ENCODE results near the gene EEF2K.
A peak's percentile ranks its signal among the peaks of the same experiment; 100 is the strongest.
"Not testable (repeated sequence)": the region's sequence is repeated elsewhere in the genome, so short reads cannot be mapped to it uniquely, and the experiment has no call there.

The EEF2K gene

GRCh38 chr16:22206013-22206841 lies at the start of gene EEF2K:
EEF2K (plus strand) TSS chr16:22206278; CDS start chr16:22225730, 19,452 bp downstream.
- DNase-seq (ENCODE audit: low read depth), result peak; percentile 95

DNA sequence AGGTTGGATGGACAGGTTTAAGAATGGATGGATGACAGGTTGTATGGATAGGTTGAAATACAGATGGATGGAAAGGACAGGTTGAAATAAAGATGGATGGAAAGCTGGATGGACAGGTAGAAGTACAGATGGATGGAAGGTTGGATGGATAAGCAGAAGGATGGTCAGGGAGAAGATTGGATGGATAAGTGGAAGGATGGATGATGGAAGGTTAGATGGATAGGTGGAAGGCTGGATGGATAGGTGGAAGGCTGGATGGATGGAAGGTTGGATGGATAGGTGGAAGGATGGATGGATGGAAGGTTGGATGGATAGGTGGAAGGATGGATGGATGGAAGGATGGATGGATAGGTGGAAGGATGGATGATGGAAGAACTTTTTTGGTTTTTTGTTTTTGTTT lies 44.7 kb upstream of the EEF2K start:
- no peak for DNase-seq (ENCODE audit: low read depth)

- no peak for DNase-seq (ENCODE audit: low read depth)
Measured at GRCh38 chr16:22161999-22162655, 44.0 kb upstream of the EEF2K start, which contains the start of gene SDR42E2. SDR42E2 (plus strand) TSS chr16:22162506; CDS start chr16:22165583, 3,077 bp downstream.

DNA sequence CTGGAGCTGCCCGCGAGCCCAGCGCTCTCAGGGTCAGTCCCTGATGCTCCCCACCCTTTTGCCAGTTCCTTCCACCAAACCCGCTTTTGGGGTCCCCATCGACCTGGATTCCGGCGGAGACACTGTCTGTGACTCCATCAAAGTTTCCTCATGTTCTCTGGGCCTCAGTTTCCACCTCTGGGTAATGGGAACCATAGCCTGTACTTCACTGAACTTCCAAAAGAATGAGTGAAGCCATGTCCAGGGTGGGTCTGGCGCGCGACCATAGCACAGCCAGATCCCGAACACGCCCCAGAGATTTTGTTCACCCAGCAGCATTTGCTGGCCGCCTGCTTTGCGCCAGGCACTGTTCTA lies 43.4 kb upstream of the EEF2K start:
- DNase-seq (ENCODE audit: low read depth), result no peak

- no peak for DNase-seq (ENCODE audit: low read depth)
Measured at GRCh38 chr16:22163806-22164205, 42.3 kb upstream of the EEF2K start.

DNA sequence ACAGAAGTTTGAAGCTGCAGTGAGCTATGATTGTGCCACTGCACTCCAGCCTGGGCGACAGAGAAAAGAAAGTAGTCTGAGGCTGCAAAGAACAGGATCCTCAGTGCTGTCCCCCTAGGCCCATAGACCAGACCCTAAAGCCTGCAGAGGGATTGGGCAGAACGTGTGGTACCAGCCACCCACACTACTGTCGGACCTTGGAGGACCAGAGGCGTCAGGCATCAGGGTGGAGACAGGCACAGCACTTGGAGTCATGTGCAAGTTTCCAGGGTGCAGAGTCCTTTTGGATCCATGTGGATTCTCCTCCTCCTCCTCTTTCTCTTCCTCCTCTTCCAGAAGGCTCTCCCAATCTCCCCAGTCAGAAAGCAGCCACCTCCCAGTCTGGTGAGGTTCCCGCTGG lies 41.6 kb upstream of the EEF2K start:
- no peak for DNase-seq (ENCODE audit: low read depth)

- no peak for DNase-seq (ENCODE audit: low read depth)
Measured at GRCh38 chr16:22165508-22166285, 40.4 kb upstream of the EEF2K start.

DNA sequence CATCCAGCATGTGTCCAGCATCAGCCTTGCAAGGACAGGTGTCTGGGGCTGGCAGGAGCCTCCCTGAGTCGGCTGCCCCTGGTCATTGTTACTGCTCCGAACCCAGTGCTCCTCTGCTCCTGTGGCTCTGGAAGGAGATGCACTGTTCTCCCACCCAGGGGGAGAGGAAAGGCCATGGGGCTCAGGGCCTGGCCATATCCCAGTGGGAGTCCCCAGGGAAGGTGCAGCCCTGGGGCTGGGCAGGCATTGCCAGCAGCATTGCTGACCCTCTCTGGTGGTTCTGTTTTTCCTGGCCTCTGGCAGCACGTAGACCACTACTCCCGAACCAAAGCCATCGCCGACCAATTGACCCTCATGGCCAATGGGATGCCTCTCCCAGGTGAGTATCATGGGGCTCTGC lies 34.1 kb upstream of the EEF2K start:
- DNase-seq (ENCODE audit: low read depth), result no peak

DNA sequence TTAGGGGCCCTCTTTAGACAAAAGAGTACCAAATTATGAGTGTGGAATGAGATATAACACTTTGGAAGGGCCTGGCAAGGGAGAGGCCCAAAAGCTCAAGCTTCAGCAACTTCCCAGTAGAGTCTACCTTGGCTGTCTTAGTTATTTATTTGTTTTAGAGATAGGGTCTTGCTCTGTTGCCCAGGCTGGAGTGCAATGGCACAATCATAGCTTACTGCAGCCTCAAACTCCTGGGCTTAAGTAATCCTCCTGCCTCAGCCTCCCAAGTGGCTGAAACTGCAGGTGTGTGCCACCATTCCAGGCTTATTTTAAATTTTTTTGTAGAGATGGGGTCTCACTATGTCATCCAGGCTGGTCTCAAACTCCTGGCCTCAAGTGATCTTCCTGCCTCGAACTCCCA lies 33.4 kb upstream of the EEF2K start:
- not testable (repeated sequence) for DNase-seq (ENCODE audit: low read depth)

GRCh38 chr16:22174642-22175041 lies 31.4 kb upstream of the EEF2K start:
- no peak for DNase-seq (ENCODE audit: low read depth)

DNA sequence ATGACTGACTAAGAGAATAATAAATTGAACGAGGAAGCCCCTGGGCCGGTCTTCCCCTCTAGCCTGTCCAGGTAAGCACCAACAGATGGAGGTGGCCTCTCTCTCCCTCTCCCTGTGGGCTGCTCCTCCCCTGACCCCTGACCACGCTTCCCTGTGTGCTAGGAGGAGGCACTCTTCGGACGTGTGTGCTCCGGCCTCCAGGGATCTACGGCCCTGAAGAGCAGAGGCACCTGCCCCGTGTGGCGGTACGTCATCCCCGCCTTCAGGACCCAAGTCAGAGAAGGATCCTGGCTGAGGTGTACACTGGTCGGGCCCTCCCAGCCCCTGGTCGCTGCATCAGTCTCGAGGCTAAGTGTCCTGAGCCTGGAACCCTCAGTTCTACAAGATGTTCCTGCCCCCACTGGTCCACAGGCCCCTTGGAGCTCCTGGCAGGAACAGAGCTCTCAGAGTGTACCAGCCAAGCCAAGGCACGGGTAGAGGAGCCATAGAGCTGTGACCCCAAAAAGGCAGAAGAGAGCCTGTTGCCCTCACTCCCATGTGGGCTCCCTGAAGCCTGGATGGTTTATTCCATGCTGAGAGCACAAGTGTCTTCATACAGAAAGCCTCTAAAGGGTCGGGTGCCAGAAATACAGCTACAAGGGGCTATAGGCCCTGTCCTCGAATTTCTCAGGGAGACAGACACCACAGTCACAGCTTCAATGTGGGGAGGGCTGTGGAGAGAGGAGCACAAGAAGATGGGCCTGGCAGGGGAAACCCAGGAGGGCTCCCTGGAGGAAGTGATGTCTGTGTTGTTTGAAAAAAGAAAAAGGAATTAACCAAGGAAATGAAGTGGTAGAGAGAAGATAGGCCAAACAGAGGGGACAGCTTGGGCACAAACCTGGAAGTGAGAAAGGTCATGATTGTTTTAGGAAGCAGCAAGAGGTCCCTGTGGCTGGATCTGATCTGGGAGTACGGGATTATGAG lies 27.8 kb upstream of the EEF2K start:
- DNase-seq (ENCODE audit: low read depth), result no peak

DNA sequence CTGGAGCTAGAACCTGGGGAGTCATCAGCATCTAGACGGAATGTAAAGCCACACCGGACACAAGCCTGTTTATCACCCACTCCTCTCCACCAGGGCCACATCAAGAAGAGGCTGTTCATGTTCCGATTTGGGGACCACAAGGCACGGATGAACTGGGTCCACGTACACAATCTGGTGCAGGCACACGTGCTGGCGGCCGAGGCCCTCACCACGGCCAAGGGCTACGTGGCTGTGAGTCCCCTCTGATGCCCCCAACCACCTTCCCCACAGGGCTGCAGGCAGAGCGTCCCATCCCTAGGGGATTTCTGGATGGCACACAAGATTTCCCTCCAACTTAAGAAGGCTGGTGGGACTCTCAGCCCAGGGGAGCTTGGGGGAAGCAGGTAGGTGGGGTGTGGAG lies 24.7 kb upstream of the EEF2K start:
- DNase-seq (ENCODE audit: low read depth), result no peak

DNA sequence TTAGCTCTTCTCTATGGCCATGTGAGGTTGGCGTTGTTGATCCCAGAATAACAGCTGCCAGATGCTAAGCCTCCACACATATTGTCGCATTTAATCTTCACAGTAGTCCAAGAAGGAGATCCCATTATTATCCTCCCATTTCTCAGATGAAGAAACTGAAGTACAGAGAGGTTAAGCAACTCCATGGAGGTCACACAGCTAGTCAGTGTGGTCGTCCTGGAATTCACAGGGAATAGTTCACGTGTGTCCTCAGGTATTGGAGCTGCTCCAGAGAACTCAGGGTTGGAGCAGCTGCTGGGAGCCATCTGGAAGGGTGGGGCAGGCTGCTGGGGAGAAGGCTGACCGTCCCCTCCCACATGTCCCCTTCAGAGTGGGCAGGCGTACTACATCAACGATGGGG lies 24.2 kb upstream of the EEF2K start:
- DNase-seq (ENCODE audit: low read depth), result no peak

GRCh38 chr16:22183335-22183734 lies 22.7 kb upstream of the EEF2K start:
- no peak for DNase-seq (ENCODE audit: low read depth)

DNA sequence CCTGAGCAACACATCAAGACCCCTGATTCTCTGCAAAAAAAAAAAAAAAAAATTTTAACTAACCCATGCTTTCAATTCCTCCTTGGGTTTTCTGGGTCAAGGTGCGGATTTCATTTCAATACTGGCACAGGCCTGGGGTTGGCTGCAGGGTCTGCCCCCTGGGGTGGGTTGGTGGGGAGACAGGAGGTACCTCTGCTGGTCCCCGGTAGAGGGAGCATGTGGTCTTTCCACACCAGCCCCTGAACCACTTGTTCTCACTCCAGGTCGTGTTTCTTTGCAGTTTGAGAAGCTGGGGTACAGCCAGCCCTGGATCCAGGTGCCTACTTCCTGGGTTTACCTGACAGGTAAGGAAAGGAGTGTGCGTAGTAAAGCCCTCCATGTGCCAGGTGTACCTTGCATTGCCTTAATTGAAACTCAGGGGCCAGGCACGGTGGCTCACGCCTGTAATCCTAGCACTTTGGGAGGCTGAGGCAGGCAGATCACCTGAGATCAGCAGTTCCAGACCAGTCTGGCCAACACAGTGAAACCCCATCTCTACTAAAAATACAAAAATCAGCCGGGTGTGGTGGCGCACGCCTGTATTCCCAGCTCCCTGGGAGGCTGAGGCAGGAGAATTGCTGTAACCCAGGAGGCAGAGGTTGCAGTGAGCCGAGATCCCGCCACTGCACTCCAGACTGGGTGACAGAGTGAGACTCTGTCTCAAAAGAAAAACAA lies 22.0 kb upstream of the EEF2K start:
- DNase-seq (ENCODE audit: low read depth), result no peak

GRCh38 chr16:22184615-22184968 lies 21.5 kb upstream of the EEF2K start:
- no peak for DNase-seq (ENCODE audit: low read depth)

DNA sequence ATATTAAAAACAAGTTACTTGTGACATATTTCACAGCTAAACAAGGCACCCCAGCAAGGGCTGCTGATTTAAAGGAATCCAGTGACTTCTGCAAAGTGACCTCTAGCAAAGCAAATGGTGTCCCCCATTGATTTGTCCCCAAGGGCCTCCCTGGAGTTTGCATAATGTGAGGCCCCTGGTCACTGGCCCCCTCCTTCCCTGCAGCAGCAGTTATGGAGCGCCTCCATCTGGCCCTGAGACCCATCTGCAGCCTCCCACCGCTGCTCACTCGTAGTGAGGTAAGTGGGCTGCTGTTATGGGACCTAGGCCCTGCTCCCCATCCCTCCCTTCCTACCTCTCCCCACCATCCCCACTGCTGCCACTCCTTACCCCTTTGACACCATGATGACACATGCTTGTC lies 19.6 kb upstream of the EEF2K start:
- no peak for DNase-seq (ENCODE audit: low read depth)

DNA sequence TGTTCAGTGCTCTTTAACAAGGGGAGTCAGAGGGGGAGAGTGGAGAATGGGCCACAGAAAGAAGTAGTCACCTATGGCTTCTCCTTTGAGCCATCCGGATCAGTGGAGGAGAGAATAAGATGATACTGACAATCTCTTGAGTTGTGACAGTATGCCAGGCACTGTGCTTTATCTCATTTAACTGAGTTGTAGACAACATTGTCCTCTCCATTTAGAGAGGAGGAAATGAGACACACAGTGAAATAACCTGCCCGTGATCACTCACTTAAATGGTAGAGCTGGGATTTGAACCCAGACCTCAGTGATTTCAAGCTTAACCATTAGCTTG lies 17.8 kb upstream of the EEF2K start:
- DNase-seq (ENCODE audit: low read depth), result no peak

GRCh38 chr16:22188595-22189442 lies 17.3 kb upstream of the EEF2K start:
- peak; percentile 88 for DNase-seq (ENCODE audit: low read depth)

DNA sequence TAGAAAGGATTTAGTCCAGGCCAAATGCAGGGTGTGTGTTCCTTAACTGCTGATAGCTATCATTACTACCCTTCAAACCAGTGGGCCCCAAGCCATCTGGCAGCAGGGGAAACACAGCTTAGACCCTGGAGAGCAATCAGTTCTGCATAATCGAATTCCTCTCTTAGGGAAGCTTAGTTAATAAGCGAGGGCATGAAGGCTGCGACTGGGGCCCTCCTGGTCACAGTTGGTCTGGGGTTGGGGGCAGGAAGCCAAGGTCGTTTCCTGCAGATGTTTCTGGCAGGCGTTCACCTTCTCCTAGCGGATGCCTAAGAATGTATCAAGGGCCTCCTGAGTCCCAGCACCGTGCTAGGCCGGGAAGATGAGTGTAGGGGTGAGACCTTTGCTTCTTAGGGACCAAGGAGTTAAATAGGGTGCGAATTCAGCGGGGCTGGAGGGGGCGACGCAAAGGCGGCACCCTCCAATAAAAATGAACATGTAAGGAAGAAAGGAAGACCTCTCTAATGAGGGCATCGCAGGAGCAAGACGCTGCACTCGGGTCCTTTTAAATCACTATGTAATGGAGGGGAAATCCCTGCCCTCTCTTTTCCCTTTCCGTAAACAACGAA lies 16.5 kb upstream of the EEF2K start:
- DNase-seq (ENCODE audit: low read depth), result peak; percentile 29

Data from fibroblast of gingiva (primary cell).